Right cardiac atrium (tissue), 5 donors: Measurements from ENCODE around the gene LDOC1. TPM values are rescaled to one million over a fixed set of nuclear protein-coding genes. Genes with fewer than 3 reads are reported as not detected.
A peak's percentile ranks its signal among the peaks of the same experiment; 100 is the strongest.
"Not testable (repeated sequence)": the region's sequence is repeated elsewhere in the genome, so short reads cannot be mapped to it uniquely, and the experiment has no call there.

Source experiments
- ATAC-seq, 2 donors: fragments of 200-7000 bp; cut with Tn5 transposase; one replicate each; pipeline versions ENCODE4 v1.8.0 to v1.9.1; 2020; ENCODE audit warnings: moderate library complexity in 2 of 2, mild to moderate bottlenecking in 1 of 2
- DNase-seq, 3 donors: peaks; one replicate each; pipeline ENCODE4 v3.0.0-alpha.2; 2020
- H3K27ac ChIP-seq: one replicate; pipeline ENCODE4 v1.5.1; 2013; ENCODE audit warnings: mild to moderate bottlenecking, low read length, control low read depth, moderate library complexity
- H3K27me3 ChIP-seq: one replicate; pipeline ENCODE4 v1.6.1; 2013; ENCODE audit not compliant: control insufficient read depth, insufficient read depth
- H3K4me1 ChIP-seq: one replicate; pipeline ENCODE4 v1.6.1; 2013; ENCODE audit warnings: low read length; ENCODE audit not compliant: control insufficient read depth, insufficient read depth
- H3K4me3 ChIP-seq: one replicate; pipeline ENCODE4 v1.5.1; 2013; ENCODE audit warnings: low read length, control low read depth
- H3K9me3 ChIP-seq: one replicate; pipeline ENCODE4 v1.6.1; 2013; ENCODE audit warnings: low read length; ENCODE audit not compliant: control insufficient read depth
- WGBS: extraction: QIAGEN DNeasy Blood & Tissue Kit; methylation state at CpG from one replicate; pipeline ENCODE4 v1.1.7; 2013; 5-methylcytosine and 5-hydroxymethylcytosine counted together
- intact Hi-C, 4 donors: fragments of 100-400 bp; cut with DNase I; formaldehyde crosslinking; loops; one replicate each; pipeline versions ENCODE4 v1.11.0 to v1.14.0; 2022 to 2023
- long read RNA-seq, 4 donors: library from polyadenylated mRNA; unstranded; transcript quantifications; one replicate each; pipeline ENCODE4 v2.0.0, GENCODE V29; 2020 to 2021
- polyA plus RNA-seq: library from polyadenylated mRNA; stranded (reverse); fragments of 200-250 nt; gene quantifications from one replicate; pipeline ENCODE4 v1.2.3, GENCODE V29; 2013
- total RNA-seq, 4 donors: library from RNA; stranded (reverse); fragmentation: NEBNext Ultra II Directional; extraction: Animal tissue kit (Norgen Biotek cat#: 25700); gene quantifications; one replicate each; pipeline ENCODE4 v1.2.1, GENCODE V29; 2021
- donor health status: healthy with polysubstance abuse.
- donor health status: DM: no; HTN: yes; CAD: no.
- donor health status: DM: no; HTN: no; CAD: no.
- donor health status: DM: no; HTN: yes; CAD: no; lungs with severe emphysema.
- donor health status: DM: yes; HTN: yes; CAD: no.

Gene LDOC1
- total RNA-seq: 1 to 10 TPM; 6.1 to 7.7 (median 6.9) TPM
- 9.2 TPM for polyA plus RNA-seq
- long read RNA-seq, donor 1, partial matches to known transcripts: 0 of 5 reads
- long read RNA-seq, donor 1, other reads (novel, unspliced or antisense): 1 of 5 reads
- long read RNA-seq, donor 2, partial matches to known transcripts: 0 of 3 reads
- long read RNA-seq, donor 2, other reads (novel, unspliced or antisense): 0 of 3 reads
- long read RNA-seq, donor 3, transcript LDOC1-201 (1 exons, 1,381 nt): major isoform, 6 of 6 reads
- long read RNA-seq, donor 3, partial matches to known transcripts: 0 of 6 reads
- long read RNA-seq, donor 3, other reads (novel, unspliced or antisense): 0 of 6 reads
- long read RNA-seq, donor 4, transcript LDOC1-201 (1 exons, 1,381 nt): major isoform, 5 of 5 reads
- long read RNA-seq, donor 4, partial matches to known transcripts: 0 of 5 reads
- long read RNA-seq, donor 4, other reads (novel, unspliced or antisense): 0 of 5 reads

DNA sequence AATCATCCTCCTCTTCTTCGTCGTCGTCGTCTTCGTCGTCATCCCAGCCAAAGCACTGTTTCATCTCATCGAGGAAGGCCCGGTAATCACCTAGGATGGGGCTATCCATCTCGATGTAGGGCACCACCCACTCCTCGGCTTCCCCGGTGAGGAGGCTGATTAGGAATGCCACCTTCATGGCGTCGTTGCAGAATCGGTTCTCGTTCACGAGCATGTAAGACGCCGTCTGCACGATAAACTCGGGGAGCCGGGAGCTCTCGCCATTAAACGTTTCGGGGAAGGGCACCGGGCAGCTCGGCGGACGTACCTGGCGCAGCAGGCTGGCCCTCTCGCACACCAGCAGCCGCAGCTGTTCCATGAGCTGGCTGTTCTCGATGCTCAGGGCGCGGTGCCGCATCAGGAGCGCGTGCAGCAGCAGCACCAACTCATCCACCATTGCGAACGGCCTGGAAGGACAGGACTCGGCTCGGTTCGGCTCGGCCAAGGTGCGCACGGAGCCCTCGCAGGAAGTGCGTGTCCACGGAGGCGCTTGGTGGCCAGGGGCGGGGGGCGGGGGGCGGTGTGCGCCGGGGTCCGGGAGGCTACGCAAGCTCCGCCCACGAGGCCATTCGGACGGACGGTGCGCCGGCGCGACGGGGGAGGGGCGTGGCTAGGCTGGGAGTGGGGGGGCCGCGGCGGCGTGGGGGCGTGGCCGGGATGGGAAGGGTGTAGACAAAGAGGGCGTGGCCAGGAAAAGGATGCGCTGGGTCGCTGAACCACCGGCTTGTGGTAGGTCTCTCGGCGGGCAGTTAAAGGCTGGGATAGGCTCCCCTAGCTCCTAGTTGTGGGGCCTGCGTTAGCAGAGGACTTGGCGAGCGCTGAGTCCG, at the start of gene LDOC1:
Gene LDOC1, minus strand, starts transcription at position 544 of the 866 bp plus-strand sequence. Its CDS starts 108 bp downstream, at position 436.
- peak within 1 kb of the TSS; percentile 78 for H3K4me3 ChIP-seq
- peak; percentile 96 to 97 for ATAC-seq
- DNase-seq: peak; percentile 80 to 91 (median 90)
- intact Hi-C loops: no loop called here
- H3K4me1 ChIP-seq: peaks cover 1% of the 10 kb centered on the region
- H3K27ac ChIP-seq: no peak within 1 kb of the TSS
- 2% methylated on average over 81 of the region's 83 CpGs for WGBS
- no peaks in the 10 kb centered on the region for H3K9me3 ChIP-seq
- no peaks in the 10 kb centered on the region for H3K27me3 ChIP-seq

DNA sequence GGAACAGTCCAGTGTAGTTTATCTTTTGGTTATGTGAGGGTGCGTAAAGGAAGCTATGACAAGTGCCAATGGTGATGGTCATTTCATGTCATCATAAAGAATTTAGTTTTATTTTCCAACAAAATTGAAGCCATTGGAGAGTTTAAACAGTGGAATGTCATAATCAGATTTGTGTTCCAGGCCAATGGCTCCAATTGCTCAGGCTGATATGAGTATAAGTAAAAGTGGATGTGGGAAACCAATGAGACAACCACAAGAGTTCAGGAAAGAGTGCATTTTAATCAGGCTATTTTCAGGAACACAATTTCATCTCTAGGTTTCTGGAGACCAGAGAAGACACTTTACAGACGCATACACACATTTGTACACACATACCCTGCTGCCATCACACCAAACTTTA, 44.7 kb upstream of the LDOC1 start:
- ATAC-seq (no peak), DNase-seq (no peak)
- H3K4me3 ChIP-seq: no peak overlapping the region
- intact Hi-C loops: no loop called here
- no peaks in the 10 kb centered on the region for H3K27me3 ChIP-seq
- no peak overlapping the region for H3K27ac ChIP-seq
- H3K9me3 ChIP-seq: no peaks in the 10 kb centered on the region
- H3K4me1 ChIP-seq: no peaks in the 10 kb centered on the region
- WGBS: 74% methylated on average over 2 of the region's 2 CpGs

DNA sequence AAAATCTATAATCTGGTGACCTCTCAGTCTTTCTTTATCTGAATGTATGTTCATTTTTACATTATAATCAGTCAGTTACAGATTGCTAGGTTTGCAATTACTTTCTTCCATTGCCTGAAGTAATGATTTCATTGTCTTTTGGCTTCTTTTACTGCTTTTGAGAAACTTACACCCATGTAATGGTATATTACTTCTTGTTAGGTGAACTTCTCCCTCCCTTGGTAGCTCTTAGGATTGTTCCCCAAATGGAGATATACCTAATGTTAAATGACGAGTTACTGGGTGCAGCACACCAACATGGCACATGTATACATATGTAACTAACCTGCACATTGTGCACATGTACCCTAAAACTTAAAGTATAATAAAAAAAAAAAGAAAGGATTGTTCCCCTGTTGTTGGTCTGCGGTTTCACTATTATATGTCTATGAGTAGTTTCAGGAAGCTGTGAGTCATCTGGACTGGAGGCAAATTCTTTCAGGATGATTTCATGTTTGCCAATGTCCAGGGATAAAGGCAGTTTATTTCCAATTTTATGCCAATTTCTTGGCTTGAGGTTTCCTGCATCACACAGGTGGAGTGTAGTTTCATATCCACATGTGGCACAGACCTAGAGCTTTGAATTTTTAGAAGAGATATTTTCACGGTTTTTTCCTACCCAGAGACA, 43.5 kb upstream of the LDOC1 start:
- Histone ChIP-seq H3K4me1 (no peaks in the 10 kb centered on the region), H3K27ac (no peak overlapping the region), H3K27me3 (no peaks in the 10 kb centered on the region), H3K9me3 (no peaks in the 10 kb centered on the region), H3K4me3 (no peak overlapping the region)
- 56% methylated on average over 3 of the region's 3 CpGs for WGBS
- DNase-seq: no peak
- ATAC-seq: no peak
- intact Hi-C loops: no loop called here

DNA sequence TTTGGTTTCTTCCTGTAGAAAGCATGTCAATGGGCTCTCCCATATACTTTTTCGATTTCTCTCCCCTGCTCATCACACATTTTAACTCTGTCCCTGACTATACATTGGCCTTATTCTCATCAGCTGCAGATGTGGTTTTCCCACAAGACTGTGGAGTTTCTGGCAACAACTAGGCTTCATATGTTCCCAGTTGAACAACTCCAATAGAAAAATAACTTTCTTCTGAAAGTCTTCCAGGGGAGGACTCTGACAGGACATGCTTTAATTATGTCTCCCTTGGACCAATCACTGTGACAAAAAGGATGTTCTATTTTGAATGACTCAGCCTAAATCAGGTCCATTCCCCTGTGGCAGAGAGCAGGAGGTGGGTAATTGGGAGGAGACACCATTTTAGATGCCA, 37.3 kb upstream of the LDOC1 start:
- DNase-seq: no peak
- 81% methylated on average over 1 of the region's 1 CpG for WGBS
- intact Hi-C loops: no loop called here
- H3K27ac ChIP-seq: no peak overlapping the region
- no peaks in the 10 kb centered on the region for H3K9me3 ChIP-seq
- no peak overlapping the region for H3K4me3 ChIP-seq
- no peaks in the 10 kb centered on the region for H3K27me3 ChIP-seq
- no peak for ATAC-seq
- H3K4me1 ChIP-seq: no peaks in the 10 kb centered on the region

DNA sequence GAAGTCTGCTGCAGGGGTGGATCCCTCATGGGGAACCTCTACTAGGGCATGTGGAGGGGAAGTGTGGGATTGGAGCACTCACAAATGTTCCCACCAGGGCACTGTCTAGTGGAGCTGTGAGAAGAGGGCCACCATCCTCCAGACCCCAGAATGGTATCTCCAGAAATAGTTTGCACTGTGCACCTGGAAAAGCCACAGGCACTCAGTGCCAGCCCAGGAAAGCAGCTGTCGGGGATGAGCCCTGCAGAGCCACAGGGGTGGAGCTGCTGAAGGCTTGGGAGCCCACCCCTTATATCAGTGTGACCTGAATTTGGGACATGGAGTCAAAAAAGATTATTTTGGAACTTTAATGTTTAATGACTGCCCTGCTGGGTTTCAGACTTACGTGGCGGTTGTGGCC, 25.0 kb upstream of the LDOC1 start:
- no peak overlapping the region for H3K4me3 ChIP-seq
- 95% methylated on average over 3 of the region's 3 CpGs for WGBS
- DNase-seq: no peak
- H3K27ac ChIP-seq: no peak overlapping the region
- intact Hi-C loops: no loop called here
- H3K27me3 ChIP-seq: no peaks in the 10 kb centered on the region
- no peaks in the 10 kb centered on the region for H3K9me3 ChIP-seq
- no peak for ATAC-seq
- H3K4me1 ChIP-seq: no peaks in the 10 kb centered on the region

DNA sequence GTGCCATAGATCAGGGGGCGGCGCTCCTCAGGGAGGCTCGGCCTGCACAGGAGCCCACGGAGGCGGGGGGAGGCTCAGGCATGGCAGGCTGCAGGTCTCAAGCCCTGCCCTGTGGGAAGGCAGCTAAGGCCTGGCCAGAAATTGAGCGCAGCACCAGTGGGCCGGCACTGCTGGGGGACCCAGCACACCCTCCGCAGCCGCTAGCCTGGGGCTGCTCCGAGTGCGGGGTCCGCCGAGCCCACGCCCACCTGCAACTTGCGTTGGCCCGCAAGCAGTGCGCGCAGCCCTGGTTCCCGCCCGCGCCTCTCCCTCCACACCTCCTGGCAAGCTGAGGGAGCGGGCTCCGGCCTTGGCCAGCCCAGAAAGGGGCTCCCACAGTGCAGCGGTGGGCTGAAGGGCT, 11.6 kb upstream of the LDOC1 start:
- DNase-seq, H3K27ac ChIP-seq, intact Hi-C loops, ATAC-seq, H3K27me3 ChIP-seq, H3K9me3 ChIP-seq, H3K4me3 ChIP-seq, H3K4me1 ChIP-seq: not testable (repeated sequence)
- WGBS: 99% methylated on average over 24 of the region's 24 CpGs

DNA sequence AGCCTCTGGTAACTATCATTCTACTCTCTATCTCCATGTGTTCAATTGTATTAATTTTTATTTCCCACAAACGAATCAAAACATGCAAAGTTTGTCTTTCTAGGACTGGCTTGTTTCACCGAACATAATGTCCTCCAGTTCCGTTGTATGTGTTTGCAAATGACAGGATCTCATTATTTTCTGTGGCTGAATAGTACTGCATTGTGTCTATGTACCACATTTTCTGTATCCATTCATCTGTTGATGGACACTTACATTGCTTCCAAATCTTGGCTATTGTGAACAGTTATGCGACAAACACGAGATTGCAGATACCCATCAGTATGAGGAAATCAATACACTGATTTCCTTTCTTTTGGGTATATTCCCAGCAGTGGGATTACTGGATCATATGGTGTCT, 8.4 kb upstream of the LDOC1 start:
- no peak overlapping the region for H3K4me3 ChIP-seq
- no peak for DNase-seq
- 73% methylated on average over 5 of the region's 5 CpGs for WGBS
- no peak overlapping the region for H3K27ac ChIP-seq
- no peaks in the 10 kb centered on the region for H3K27me3 ChIP-seq
- intact Hi-C loops: no loop called here
- no peaks in the 10 kb centered on the region for H3K9me3 ChIP-seq
- ATAC-seq: no peak
- H3K4me1 ChIP-seq: no peaks in the 10 kb centered on the region

DNA sequence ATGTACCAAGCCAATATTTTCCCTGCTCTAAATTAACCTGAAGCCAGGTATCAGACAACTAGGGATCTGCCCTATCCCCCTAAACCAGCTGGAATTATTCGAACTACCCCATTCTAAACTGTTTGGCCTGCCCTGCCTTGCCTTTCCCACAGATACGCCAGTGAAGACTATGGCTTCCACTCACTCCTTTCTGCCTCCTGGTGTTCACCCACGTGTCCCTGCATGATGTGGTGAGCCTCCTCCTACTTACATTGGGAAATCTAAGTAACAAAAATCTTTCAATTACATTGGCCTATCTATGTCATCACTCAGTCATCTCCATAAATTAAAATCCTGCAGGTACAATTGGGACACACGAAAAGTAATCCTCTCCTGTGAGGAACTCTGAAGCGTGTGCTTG, 6.1 kb upstream of the LDOC1 start:
- Histone ChIP-seq H3K9me3 (no peaks in the 10 kb centered on the region), H3K27me3 (no peaks in the 10 kb centered on the region), H3K4me1 (no peaks in the 10 kb centered on the region), H3K4me3 (no peak overlapping the region), H3K27ac (no peak overlapping the region)
- DNase-seq (no peak), ATAC-seq (no peak)
- WGBS: 73% methylated on average over 5 of the region's 5 CpGs
- intact Hi-C loops: no loop called here

DNA sequence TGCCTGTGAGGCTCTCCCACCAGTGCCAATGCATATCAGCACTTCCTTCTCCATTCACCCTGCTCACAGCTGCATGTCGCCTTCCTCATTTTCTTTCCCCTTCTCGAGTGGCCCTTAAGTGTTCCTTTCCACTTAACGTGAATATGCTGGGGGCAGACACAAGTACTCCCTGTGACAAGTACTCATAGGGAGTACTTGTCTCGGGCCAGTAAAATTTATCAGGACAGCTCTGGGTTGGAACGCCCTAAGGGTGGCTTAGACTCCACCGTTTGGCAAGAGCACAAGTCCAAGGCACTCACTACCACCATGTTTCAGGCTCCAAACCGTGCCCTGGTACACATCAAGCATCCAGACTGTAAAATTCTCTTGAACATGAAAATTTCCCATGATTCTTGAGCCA, 3.9 kb upstream of the LDOC1 start:
- Histone ChIP-seq H3K9me3 (no peaks in the 10 kb centered on the region), H3K27ac (no peak overlapping the region), H3K4me3 (no peak overlapping the region), H3K27me3 (no peaks in the 10 kb centered on the region), H3K4me1 (peaks cover 1% of the 10 kb centered on the region)
- DNase-seq: no peak
- intact Hi-C loops: no loop called here
- no peak for ATAC-seq
- 73% methylated on average over 7 of the region's 7 CpGs for WGBS

DNA sequence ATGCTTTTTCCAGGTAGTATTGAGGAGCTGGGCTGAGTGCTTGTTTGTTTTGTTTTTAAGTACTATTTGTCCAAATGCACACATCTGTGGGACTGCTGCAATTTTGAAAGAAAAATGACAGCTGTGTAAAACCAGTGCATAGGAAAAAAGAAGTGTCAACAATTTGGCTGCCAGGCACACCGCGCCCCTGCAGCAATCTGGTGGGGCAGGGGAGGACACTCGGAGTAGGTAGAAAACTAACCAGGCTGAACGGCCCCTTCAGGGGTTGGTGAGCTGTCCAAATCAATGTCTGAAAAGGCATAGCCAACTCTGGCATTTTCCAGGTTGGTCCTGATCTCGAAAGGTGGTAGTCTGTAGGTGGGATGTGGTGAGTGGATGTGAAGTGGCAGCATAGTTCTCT, 1.1 kb downstream of the LDOC1 start:
- ATAC-seq (no peak), DNase-seq (no peak)
- 85% methylated on average over 5 of the region's 5 CpGs for WGBS
- Histone ChIP-seq H3K27ac (no peak overlapping the region), H3K4me3 (no peak overlapping the region), H3K4me1 (peaks cover 1% of the 10 kb centered on the region), H3K27me3 (no peaks in the 10 kb centered on the region), H3K9me3 (no peaks in the 10 kb centered on the region)
- intact Hi-C loops: no loop called here

DNA sequence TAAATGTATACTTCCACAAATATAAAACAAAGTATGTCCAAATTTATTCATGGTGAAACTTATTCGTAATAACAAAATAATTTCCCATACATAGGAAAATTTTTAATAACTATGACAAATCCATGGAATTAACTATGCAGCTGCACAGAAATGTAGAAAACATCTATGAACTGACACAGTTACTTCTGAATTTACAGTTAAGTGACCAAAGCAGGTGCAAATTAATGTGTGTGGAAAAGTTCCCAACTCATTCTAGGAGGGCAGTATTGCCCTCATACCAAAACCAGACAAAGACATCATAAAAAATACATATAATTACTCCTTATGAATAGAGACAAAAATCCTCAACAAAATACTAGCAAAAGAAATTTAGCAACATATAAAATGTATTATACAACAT, 12.5 kb downstream of the LDOC1 start:
- DNase-seq (no peak), ATAC-seq (no peak)
- H3K27ac ChIP-seq: no peak overlapping the region
- WGBS: 94% methylated on average over 1 of the region's 1 CpG
- H3K4me1 ChIP-seq: no peaks in the 10 kb centered on the region
- H3K4me3 ChIP-seq: no peak overlapping the region
- intact Hi-C loops: no loop called here
- H3K27me3 ChIP-seq: no peaks in the 10 kb centered on the region
- no peaks in the 10 kb centered on the region for H3K9me3 ChIP-seq
